Activated T-cell treated with anti-CD3 and anti-CD28 coated beads, Interleukin-2, amount 50 U/mL, for 72 hours (primary cell): Measurements from ENCODE around the gene VEPH1. TPM values are rescaled to one million over a fixed set of nuclear protein-coding genes. Genes with fewer than 3 reads are reported as not detected.

ENCODE experiments used
- ATAC-seq, 2 donors: fragments of 150-1000 bp; cut with Tn5 transposase; replicated peaks in 1 of 2; 2 replicates each; pipeline ENCODE4 v1.10.0; 2021; ENCODE audit warnings: moderate library complexity in 2 of 2, mild to moderate bottlenecking in 1 of 2
- DNase-seq, 2 donors: peaks; one replicate each; pipeline ENCODE4 v3.0.0; 2021 to 2022; ENCODE audit warnings: mixed read lengths in 1 of 2
- H3K27ac Mint-ChIP-seq: one replicate; pipeline ENCODE4 v1.8.0; 2022; ENCODE audit warnings: mild to moderate bottlenecking, moderate library complexity, mixed read lengths
- H3K27me3 Mint-ChIP-seq: one replicate; pipeline ENCODE4 v1.8.0; 2022; ENCODE audit warnings: low read depth, mixed read lengths
- H3K36me3 Mint-ChIP-seq, 2 donors: one replicate each; pipeline ENCODE4 v1.8.0; 2022; ENCODE audit warnings: mixed read lengths in 2 of 2, mild to moderate bottlenecking in 1 of 2; ENCODE audit not compliant: insufficient read depth in 2 of 2
- H3K4me1 Mint-ChIP-seq: one replicate; pipeline ENCODE4 v1.8.0; 2022; ENCODE audit warnings: low read depth, mixed read lengths
- H3K4me3 Mint-ChIP-seq, 2 donors: one replicate each; pipeline ENCODE4 v1.8.0; 2022; ENCODE audit warnings: mild to moderate bottlenecking in 2 of 2, mixed read lengths in 2 of 2, moderate library complexity in 2 of 2
- H3K9me3 Mint-ChIP-seq, 2 donors: one replicate each; pipeline ENCODE4 v1.8.0; 2022; ENCODE audit warnings: mixed read lengths in 2 of 2
- total RNA-seq, 2 donors: library from RNA; stranded (reverse); gene quantifications; one replicate each; pipeline ENCODE4 v1.2.3, GENCODE V29; 2022

The VEPH1 gene
- total RNA-seq, 2 donors from 2014 or later = not detected

GRCh38 chr3:157532529-157533297, 29.5 kb upstream of the VEPH1 start:
- Mint-ChIP-seq H3K36me3 (no peaks in the 10 kb centered on the region), H3K27me3 (peaks cover 9% of the 10 kb centered on the region), H3K9me3 (no peaks in the 10 kb centered on the region), H3K4me1 (no peaks in the 10 kb centered on the region), H3K4me3 (no peak overlapping the region), H3K27ac (no peak overlapping the region)
- peak; percentile 14 to 32 for DNase-seq
- ATAC-seq = peak; percentile 68 to 69

GRCh38 chr3:157531771-157532170, 28.6 kb upstream of the VEPH1 start:
- Mint-ChIP-seq H3K27me3 (peaks cover 8% of the 10 kb centered on the region), H3K4me3 (no peak overlapping the region), H3K27ac (no peak overlapping the region), H3K9me3 (no peaks in the 10 kb centered on the region), H3K36me3 (no peaks in the 10 kb centered on the region), H3K4me1 (no peaks in the 10 kb centered on the region)
- DNase-seq (no peak), ATAC-seq (no peak)

GRCh38 chr3:157531301-157531660, 28.1 kb upstream of the VEPH1 start:
- Mint-ChIP-seq H3K27me3 (peaks cover 4% of the 10 kb centered on the region), H3K4me1 (no peaks in the 10 kb centered on the region), H3K4me3 (no peak overlapping the region), H3K9me3 (no peaks in the 10 kb centered on the region), H3K36me3 (no peaks in the 10 kb centered on the region), H3K27ac (no peak overlapping the region)
- ATAC-seq (no peak), DNase-seq (no peak)

- Mint-ChIP-seq H3K27ac (no peak overlapping the region), H3K9me3 (no peaks in the 10 kb centered on the region), H3K4me1 (no peaks in the 10 kb centered on the region), H3K4me3 (no peak overlapping the region), H3K27me3 (peaks cover 4% of the 10 kb centered on the region), H3K36me3 (no peaks in the 10 kb centered on the region)
- ATAC-seq (no peak), DNase-seq (no peak)
These were observed 27.6 kb upstream of the VEPH1 start for GRCh38 chr3:157530637-157531300.

GRCh38 chr3:157529751-157530150, 26.5 kb upstream of the VEPH1 start:
- H3K27ac Mint-ChIP-seq = no peak overlapping the region
- no peak overlapping the region for H3K4me3 Mint-ChIP-seq
- no peaks in the 10 kb centered on the region for H3K36me3 Mint-ChIP-seq
- H3K4me1 Mint-ChIP-seq = no peaks in the 10 kb centered on the region
- no peak for ATAC-seq
- peaks cover 4% of the 10 kb centered on the region for H3K27me3 Mint-ChIP-seq
- H3K9me3 Mint-ChIP-seq = no peaks in the 10 kb centered on the region
- DNase-seq = no peak

GRCh38 chr3:157529085-157529484, 25.9 kb upstream of the VEPH1 start:
- H3K4me3 Mint-ChIP-seq = no peak overlapping the region
- peaks cover 0 to 1% of the 10 kb centered on the region in 2 donors for H3K9me3 Mint-ChIP-seq
- H3K27ac Mint-ChIP-seq = no peak overlapping the region
- no peaks in the 10 kb centered on the region for H3K36me3 Mint-ChIP-seq
- no peak for ATAC-seq
- peaks cover 10% of the 10 kb centered on the region for H3K27me3 Mint-ChIP-seq
- no peaks in the 10 kb centered on the region for H3K4me1 Mint-ChIP-seq
- DNase-seq = no peak

- Mint-ChIP-seq H3K4me1 (no peaks in the 10 kb centered on the region), H3K36me3 (no peaks in the 10 kb centered on the region), H3K9me3 (peaks cover 0 to 1% of the 10 kb centered on the region in 2 donors), H3K27ac (no peak overlapping the region), H3K4me3 (no peak overlapping the region), H3K27me3 (peaks cover 11% of the 10 kb centered on the region)
- no peak for DNase-seq
- no peak for ATAC-seq
These were observed 24.1 kb upstream of the VEPH1 start for GRCh38 chr3:157527131-157527881.

GRCh38 chr3:157526036-157526435, 22.8 kb upstream of the VEPH1 start:
- Mint-ChIP-seq H3K27ac (no peak overlapping the region), H3K9me3 (peaks cover 0 to 1% of the 10 kb centered on the region in 2 donors), H3K4me1 (no peaks in the 10 kb centered on the region), H3K4me3 (no peak overlapping the region), H3K36me3 (no peaks in the 10 kb centered on the region), H3K27me3 (peaks cover 11% of the 10 kb centered on the region)
- ATAC-seq (no peak), DNase-seq (no peak)

- Mint-ChIP-seq H3K9me3 (peaks cover 0 to 1% of the 10 kb centered on the region in 2 donors), H3K27me3 (peaks cover 11% of the 10 kb centered on the region), H3K4me1 (no peaks in the 10 kb centered on the region), H3K27ac (no peak overlapping the region), H3K36me3 (peaks cover 0 to 1% of the 10 kb centered on the region in 2 donors), H3K4me3 (no peak overlapping the region)
- DNase-seq (no peak), ATAC-seq (no peak)
These were observed 20.6 kb upstream of the VEPH1 start for GRCh38 chr3:157523814-157524213.

- peaks cover 9% of the 10 kb centered on the region for H3K27me3 Mint-ChIP-seq
- no peak overlapping the region for H3K27ac Mint-ChIP-seq
These were observed 19.4 kb upstream of the VEPH1 start for GRCh38 chr3:157522648-157523047.

GRCh38 chr3:157520485-157521150, 17.4 kb upstream of the VEPH1 start:
- Mint-ChIP-seq H3K9me3 (peaks cover 0 to 1% of the 10 kb centered on the region in 2 donors), H3K4me1 (no peaks in the 10 kb centered on the region), H3K27ac (no peak overlapping the region)

More at GRCh38 chr3:157522648-157523047, 19.4 kb upstream of the VEPH1 start:
- Mint-ChIP-seq H3K4me3 (no peak overlapping the region), H3K9me3 (peaks cover 0 to 1% of the 10 kb centered on the region in 2 donors), H3K4me1 (no peaks in the 10 kb centered on the region), H3K36me3 (peaks cover 0 to 1% of the 10 kb centered on the region in 2 donors)
- DNase-seq (no peak), ATAC-seq (no peak)

GRCh38 chr3:157518881-157519280, 15.7 kb upstream of the VEPH1 start:
- no peak overlapping the region for H3K4me3 Mint-ChIP-seq
- ATAC-seq (no peak), DNase-seq (no peak)
- H3K4me1 Mint-ChIP-seq = no peaks in the 10 kb centered on the region
- H3K9me3 Mint-ChIP-seq = no peaks in the 10 kb centered on the region
- H3K27me3 Mint-ChIP-seq = no peaks in the 10 kb centered on the region
- peaks cover 0 to 1% of the 10 kb centered on the region in 2 donors for H3K36me3 Mint-ChIP-seq
- no peak overlapping the region for H3K27ac Mint-ChIP-seq

More at GRCh38 chr3:157520485-157521150, 17.4 kb upstream of the VEPH1 start:
- DNase-seq (no peak), ATAC-seq (no peak)
- Mint-ChIP-seq H3K27me3 (peaks cover 7% of the 10 kb centered on the region), H3K4me3 (no peak overlapping the region), H3K36me3 (peaks cover 0 to 1% of the 10 kb centered on the region in 2 donors)

GRCh38 chr3:157516928-157517327, 13.7 kb upstream of the VEPH1 start:
- H3K36me3 Mint-ChIP-seq = peaks cover 0 to 1% of the 10 kb centered on the region in 2 donors
- H3K27ac Mint-ChIP-seq = no peak overlapping the region
- H3K9me3 Mint-ChIP-seq = no peaks in the 10 kb centered on the region
- no peak overlapping the region for H3K4me3 Mint-ChIP-seq
- no peak for ATAC-seq
- no peaks in the 10 kb centered on the region for H3K27me3 Mint-ChIP-seq
- H3K4me1 Mint-ChIP-seq = no peaks in the 10 kb centered on the region
- no peak for DNase-seq
